ENCODE data around the gene ADAMTSL2.

ADAMTSL2 gene

DNA sequence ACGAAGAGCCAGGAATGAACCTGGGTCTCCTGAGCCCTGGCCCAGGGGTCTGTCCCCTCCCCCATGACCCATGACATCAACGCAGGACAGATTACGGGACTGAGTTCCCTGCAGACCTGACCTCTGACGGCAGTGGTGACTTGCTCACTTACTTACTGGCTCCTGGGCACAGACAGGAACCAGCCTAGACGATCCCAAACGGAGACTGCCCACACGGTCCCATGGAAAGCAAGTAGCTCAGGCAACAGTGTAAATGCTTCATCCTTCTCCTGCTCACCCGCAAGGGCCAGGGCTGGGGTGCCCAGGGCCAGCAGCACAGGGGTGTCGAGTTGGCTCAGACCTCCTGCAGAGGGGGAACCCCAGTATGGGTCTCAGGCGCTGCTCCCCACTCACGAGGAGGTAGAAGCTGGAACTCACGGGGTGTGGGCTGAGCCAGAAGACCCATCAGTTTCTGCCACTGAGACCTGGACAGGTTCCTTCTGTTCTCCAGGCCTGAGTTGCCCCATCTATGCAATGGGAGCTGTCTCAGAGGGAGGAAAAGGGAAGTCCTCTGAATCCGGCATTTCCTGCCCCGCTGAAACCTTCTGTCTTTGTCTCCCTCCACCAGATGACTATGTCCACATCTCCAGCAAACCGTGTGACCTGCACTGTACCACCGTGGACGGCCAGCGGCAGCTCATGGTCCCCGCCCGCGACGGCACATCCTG lies 5.6 kb downstream of the ADAMTSL2 start:
- no peak overlapping the region for H3K9ac ChIP-seq (ENCODE audit: low read length)
- no peaks in the 10 kb centered on the region for H3K9me3 ChIP-seq (ENCODE audit: control insufficient read depth, low read depth, low read length)
- no peak overlapping the region for H3K27ac ChIP-seq (ENCODE audit: low read length)
- H3K27me3 ChIP-seq (ENCODE audit: control insufficient read depth, insufficient read depth, low read length): peaks cover 19% of the 10 kb centered on the region
- H3K4me3 ChIP-seq (ENCODE audit: low read length): no peak overlapping the region
- H3K4me1 ChIP-seq (ENCODE audit: control insufficient read depth, low read depth, low read length): peaks cover 11% of the 10 kb centered on the region
- no peaks in the 10 kb centered on the region for H3K36me3 ChIP-seq (ENCODE audit: control insufficient read depth, low read depth, low read length)

DNA sequence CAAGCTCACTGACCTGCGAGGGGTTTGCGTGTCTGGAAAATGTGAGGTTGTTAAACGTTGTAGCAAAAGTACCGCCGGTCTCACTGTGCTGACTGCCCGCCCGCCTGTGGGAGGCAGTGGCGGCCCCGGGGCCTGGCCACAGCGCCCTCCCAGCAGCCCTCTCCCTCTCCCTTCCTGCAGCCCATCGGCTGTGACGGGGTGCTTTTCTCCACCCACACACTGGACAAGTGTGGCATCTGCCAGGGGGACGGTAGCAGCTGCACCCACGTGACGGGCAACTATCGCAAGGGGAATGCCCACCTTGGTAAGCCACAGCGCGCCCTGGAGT lies 6.2 kb downstream of the ADAMTSL2 start:
- H3K9me3 ChIP-seq (ENCODE audit: control insufficient read depth, low read depth, low read length): no peaks in the 10 kb centered on the region
- H3K4me1 ChIP-seq (ENCODE audit: control insufficient read depth, low read depth, low read length): peaks cover 11% of the 10 kb centered on the region
- H3K27ac ChIP-seq (ENCODE audit: low read length): no peak overlapping the region
- no peaks in the 10 kb centered on the region for H3K36me3 ChIP-seq (ENCODE audit: control insufficient read depth, low read depth, low read length)
- H3K9ac ChIP-seq (ENCODE audit: low read length): no peak overlapping the region
- H3K27me3 ChIP-seq (ENCODE audit: control insufficient read depth, insufficient read depth, low read length): peaks cover 15% of the 10 kb centered on the region
- H3K4me3 ChIP-seq (ENCODE audit: low read length): no peak overlapping the region

GRCh38 chr9:133542002-133542401 lies 7.5 kb downstream of the ADAMTSL2 start:
- no peak overlapping the region for H3K27ac ChIP-seq (ENCODE audit: low read length)
- no peak overlapping the region for H3K4me3 ChIP-seq (ENCODE audit: low read length)
- H3K27me3 ChIP-seq (ENCODE audit: control insufficient read depth, insufficient read depth, low read length): peaks cover 14% of the 10 kb centered on the region
- H3K4me1 ChIP-seq (ENCODE audit: control insufficient read depth, low read depth, low read length): peaks cover 11% of the 10 kb centered on the region
- H3K36me3 ChIP-seq (ENCODE audit: control insufficient read depth, low read depth, low read length): no peaks in the 10 kb centered on the region
- H3K9ac ChIP-seq (ENCODE audit: low read length): no peak overlapping the region
- no peaks in the 10 kb centered on the region for H3K9me3 ChIP-seq (ENCODE audit: control insufficient read depth, low read depth, low read length)

- H3K36me3 ChIP-seq (ENCODE audit: control insufficient read depth, low read depth, low read length): no peaks in the 10 kb centered on the region
- H3K4me1 ChIP-seq (ENCODE audit: control insufficient read depth, low read depth, low read length): peaks cover 11% of the 10 kb centered on the region
- H3K4me3 ChIP-seq (ENCODE audit: low read length): no peak overlapping the region
- H3K27me3 ChIP-seq (ENCODE audit: control insufficient read depth, insufficient read depth, low read length): peaks cover 10% of the 10 kb centered on the region
- no peak overlapping the region for H3K27ac ChIP-seq (ENCODE audit: low read length)
- no peak overlapping the region for H3K9ac ChIP-seq (ENCODE audit: low read length)
- H3K9me3 ChIP-seq (ENCODE audit: control insufficient read depth, low read depth, low read length): no peaks in the 10 kb centered on the region
These were observed 9.4 kb downstream of the ADAMTSL2 start for GRCh38 chr9:133543772-133544467.

DNA sequence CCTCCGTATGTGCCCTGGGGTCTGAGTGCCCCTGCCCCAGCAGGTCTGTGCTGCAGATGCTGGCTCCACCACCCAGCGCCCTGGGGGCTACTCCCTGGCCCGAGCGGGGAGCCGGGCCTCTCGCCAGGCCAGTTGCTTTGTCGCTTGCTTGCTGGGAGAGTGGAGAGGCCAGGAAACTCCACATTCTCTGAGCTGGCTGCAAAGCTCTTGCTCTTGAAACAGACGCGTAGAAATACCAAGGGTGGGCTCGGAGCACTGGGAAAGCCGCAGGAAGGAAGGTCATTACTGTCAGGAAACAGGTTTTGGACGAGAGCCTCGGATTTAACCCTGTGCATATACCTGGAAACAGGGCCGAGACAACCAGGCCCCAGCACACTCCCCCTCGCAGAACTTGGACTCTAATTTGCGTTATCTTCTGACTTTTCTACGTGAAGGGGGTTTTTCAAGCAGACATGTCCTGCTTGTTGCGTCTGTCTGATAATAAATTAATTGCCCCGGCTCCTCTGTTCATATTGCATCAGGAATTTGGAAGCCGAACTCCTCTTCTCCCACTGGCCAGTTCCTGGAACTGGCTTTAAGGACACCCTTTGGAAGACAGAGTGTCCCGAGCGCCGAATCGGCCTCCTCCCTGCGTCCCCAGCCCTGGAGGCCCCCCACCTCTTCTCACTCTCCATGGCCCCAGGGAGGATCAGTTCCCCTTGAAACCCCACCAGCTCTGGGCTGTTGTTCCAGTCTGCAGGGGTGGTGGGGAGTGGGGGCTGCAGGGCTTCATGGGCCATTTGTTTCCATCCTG lies 11.2 kb downstream of the ADAMTSL2 start:
- Histone ChIP-seq H3K36me3 (ENCODE audit: control insufficient read depth, low read depth, low read length) (no peaks in the 10 kb centered on the region), H3K27me3 (ENCODE audit: control insufficient read depth, insufficient read depth, low read length) (no peaks in the 10 kb centered on the region), H3K4me3 (ENCODE audit: low read length) (no peak overlapping the region), H3K27ac (ENCODE audit: low read length) (no peak overlapping the region), H3K4me1 (ENCODE audit: control insufficient read depth, low read depth, low read length) (no peaks in the 10 kb centered on the region), H3K9ac (ENCODE audit: low read length) (no peak overlapping the region), H3K9me3 (ENCODE audit: control insufficient read depth, low read depth, low read length) (no peaks in the 10 kb centered on the region)

GRCh38 chr9:133546287-133546680 lies 11.8 kb downstream of the ADAMTSL2 start:
- no peaks in the 10 kb centered on the region for H3K4me1 ChIP-seq (ENCODE audit: control insufficient read depth, low read depth, low read length)
- H3K36me3 ChIP-seq (ENCODE audit: control insufficient read depth, low read depth, low read length): no peaks in the 10 kb centered on the region
- H3K9ac ChIP-seq (ENCODE audit: low read length): no peak overlapping the region
- H3K27me3 ChIP-seq (ENCODE audit: control insufficient read depth, insufficient read depth, low read length): no peaks in the 10 kb centered on the region
- H3K4me3 ChIP-seq (ENCODE audit: low read length): no peak overlapping the region
- no peak overlapping the region for H3K27ac ChIP-seq (ENCODE audit: low read length)
- no peaks in the 10 kb centered on the region for H3K9me3 ChIP-seq (ENCODE audit: control insufficient read depth, low read depth, low read length)

DNA sequence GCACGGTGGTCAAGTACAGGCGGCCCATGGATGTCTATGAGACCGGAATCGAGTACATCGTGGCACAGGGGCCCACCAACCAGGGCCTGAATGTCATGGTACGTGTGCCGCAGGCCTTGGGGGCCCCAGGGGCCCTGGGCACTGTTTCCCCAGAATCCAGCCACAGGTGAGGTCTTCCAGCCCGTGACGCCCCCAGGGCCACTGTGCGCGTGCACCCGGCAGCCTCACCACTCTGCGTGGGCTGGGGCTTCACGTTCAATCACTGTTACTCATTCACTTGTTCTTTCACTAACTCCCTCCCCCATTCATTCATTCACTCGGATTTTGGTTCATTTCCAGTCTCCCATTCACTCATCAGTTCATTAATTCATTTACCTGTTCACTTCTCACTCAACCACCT lies 12.6 kb downstream of the ADAMTSL2 start:
- Histone ChIP-seq H3K9me3 (ENCODE audit: control insufficient read depth, low read depth, low read length) (no peaks in the 10 kb centered on the region), H3K36me3 (ENCODE audit: control insufficient read depth, low read depth, low read length) (no peaks in the 10 kb centered on the region), H3K4me3 (ENCODE audit: low read length) (no peak overlapping the region), H3K4me1 (ENCODE audit: control insufficient read depth, low read depth, low read length) (no peaks in the 10 kb centered on the region), H3K27ac (ENCODE audit: low read length) (no peak overlapping the region), H3K9ac (ENCODE audit: low read length) (no peak overlapping the region), H3K27me3 (ENCODE audit: control insufficient read depth, insufficient read depth, low read length) (no peaks in the 10 kb centered on the region)

DNA sequence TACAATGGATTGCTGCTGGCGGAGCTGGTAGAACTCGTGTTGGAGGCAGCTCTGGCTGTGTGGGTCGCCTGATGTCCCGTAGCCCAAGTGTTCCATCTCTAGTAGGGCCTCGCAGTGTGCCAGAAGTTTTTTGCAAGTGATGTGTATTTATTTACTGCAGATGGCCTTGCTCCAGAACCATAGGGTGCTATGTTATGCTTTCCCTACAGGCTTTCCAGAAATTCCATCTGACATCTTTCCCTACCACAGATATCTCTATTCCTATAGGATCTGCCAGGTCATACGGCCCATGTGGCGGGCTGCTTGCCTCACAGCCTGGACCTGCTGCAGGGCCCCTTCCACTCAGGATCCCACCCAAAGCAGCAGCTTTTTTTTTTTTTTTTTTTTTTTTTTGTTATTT lies 16.9 kb downstream of the ADAMTSL2 start:
- Histone ChIP-seq H3K9me3 (ENCODE audit: control insufficient read depth, low read depth, low read length) (no peaks in the 10 kb centered on the region), H3K36me3 (ENCODE audit: control insufficient read depth, low read depth, low read length) (no peaks in the 10 kb centered on the region), H3K4me3 (ENCODE audit: low read length) (no peak overlapping the region), H3K4me1 (ENCODE audit: control insufficient read depth, low read depth, low read length) (no peaks in the 10 kb centered on the region), H3K9ac (ENCODE audit: low read length) (no peak overlapping the region), H3K27me3 (ENCODE audit: control insufficient read depth, insufficient read depth, low read length) (no peaks in the 10 kb centered on the region), H3K27ac (ENCODE audit: low read length) (no peak overlapping the region)

GRCh38 chr9:133552236-133552635 lies 17.7 kb downstream of the ADAMTSL2 start:
- no peak overlapping the region for H3K4me3 ChIP-seq (ENCODE audit: low read length)
- no peak overlapping the region for H3K27ac ChIP-seq (ENCODE audit: low read length)
- H3K9ac ChIP-seq (ENCODE audit: low read length): no peak overlapping the region
- no peaks in the 10 kb centered on the region for H3K27me3 ChIP-seq (ENCODE audit: control insufficient read depth, insufficient read depth, low read length)
- no peaks in the 10 kb centered on the region for H3K9me3 ChIP-seq (ENCODE audit: control insufficient read depth, low read depth, low read length)
- H3K4me1 ChIP-seq (ENCODE audit: control insufficient read depth, low read depth, low read length): no peaks in the 10 kb centered on the region
- H3K36me3 ChIP-seq (ENCODE audit: control insufficient read depth, low read depth, low read length): no peaks in the 10 kb centered on the region

DNA sequence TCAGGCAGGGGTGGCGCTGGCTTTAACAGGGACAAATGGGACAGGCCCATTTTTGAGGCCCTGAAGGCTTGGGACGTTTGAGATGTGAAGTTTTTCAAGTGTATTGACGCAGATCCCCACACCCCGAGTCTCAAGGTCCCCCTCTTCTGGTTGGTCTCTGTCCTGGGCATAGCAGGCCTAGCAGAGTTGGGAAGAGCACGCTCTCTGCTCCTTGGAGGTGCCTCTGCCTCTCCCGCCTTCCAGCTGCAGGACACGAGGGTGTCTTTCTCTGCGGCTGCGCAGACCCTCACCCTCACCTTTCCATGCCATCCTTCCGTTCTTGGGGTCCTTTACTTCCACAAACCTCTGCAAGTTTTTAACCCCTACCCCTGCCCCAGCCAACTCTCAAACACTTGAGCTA lies 18.6 kb downstream of the ADAMTSL2 start:
- no peaks in the 10 kb centered on the region for H3K27me3 ChIP-seq (ENCODE audit: control insufficient read depth, insufficient read depth, low read length)
- peaks cover 3% of the 10 kb centered on the region for H3K4me1 ChIP-seq (ENCODE audit: control insufficient read depth, low read depth, low read length)
- no peak overlapping the region for H3K27ac ChIP-seq (ENCODE audit: low read length)
- no peaks in the 10 kb centered on the region for H3K36me3 ChIP-seq (ENCODE audit: control insufficient read depth, low read depth, low read length)
- H3K9me3 ChIP-seq (ENCODE audit: control insufficient read depth, low read depth, low read length): no peaks in the 10 kb centered on the region
- no peak overlapping the region for H3K4me3 ChIP-seq (ENCODE audit: low read length)
- H3K9ac ChIP-seq (ENCODE audit: low read length): no peak overlapping the region

- H3K36me3 ChIP-seq (ENCODE audit: control insufficient read depth, low read depth, low read length): no peaks in the 10 kb centered on the region
- H3K9me3 ChIP-seq (ENCODE audit: control insufficient read depth, low read depth, low read length): no peaks in the 10 kb centered on the region
- no peak overlapping the region for H3K4me3 ChIP-seq (ENCODE audit: low read length)
- H3K27me3 ChIP-seq (ENCODE audit: control insufficient read depth, insufficient read depth, low read length): no peaks in the 10 kb centered on the region
- H3K9ac ChIP-seq (ENCODE audit: low read length): no peak overlapping the region
- H3K27ac ChIP-seq (ENCODE audit: low read length): no peak overlapping the region
- peaks cover 13% of the 10 kb centered on the region for H3K4me1 ChIP-seq (ENCODE audit: control insufficient read depth, low read depth, low read length)
These were observed 19.6 kb downstream of the ADAMTSL2 start for GRCh38 chr9:133553973-133554713.
